ENCODE data around the gene TIPIN.
"Not testable (repeated sequence)": the region's sequence is repeated elsewhere in the genome, so short reads cannot be mapped to it uniquely, and the experiment has no call there.

DNA sequence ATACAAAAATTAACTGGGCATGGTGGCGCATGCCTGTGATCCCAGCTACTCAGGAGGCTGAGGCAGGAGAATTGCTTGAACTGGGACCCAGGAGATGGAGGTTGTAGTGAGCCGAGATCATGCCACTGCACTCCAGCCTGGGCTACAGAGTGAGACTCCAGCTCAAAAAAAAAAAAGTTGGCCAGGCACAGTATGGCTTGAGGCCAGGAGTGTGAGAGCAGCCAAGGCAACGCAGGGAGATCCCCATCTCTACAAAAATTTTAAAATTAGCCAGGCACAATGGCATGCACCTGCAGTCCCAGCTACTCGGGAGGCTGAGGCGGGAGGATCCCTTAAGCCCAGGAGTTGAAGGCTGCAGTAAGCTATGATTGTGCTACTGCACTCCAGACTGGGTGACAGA lies 8.0 kb downstream of the TIPIN start:
- TF ChIP-seq, protein P1, sequence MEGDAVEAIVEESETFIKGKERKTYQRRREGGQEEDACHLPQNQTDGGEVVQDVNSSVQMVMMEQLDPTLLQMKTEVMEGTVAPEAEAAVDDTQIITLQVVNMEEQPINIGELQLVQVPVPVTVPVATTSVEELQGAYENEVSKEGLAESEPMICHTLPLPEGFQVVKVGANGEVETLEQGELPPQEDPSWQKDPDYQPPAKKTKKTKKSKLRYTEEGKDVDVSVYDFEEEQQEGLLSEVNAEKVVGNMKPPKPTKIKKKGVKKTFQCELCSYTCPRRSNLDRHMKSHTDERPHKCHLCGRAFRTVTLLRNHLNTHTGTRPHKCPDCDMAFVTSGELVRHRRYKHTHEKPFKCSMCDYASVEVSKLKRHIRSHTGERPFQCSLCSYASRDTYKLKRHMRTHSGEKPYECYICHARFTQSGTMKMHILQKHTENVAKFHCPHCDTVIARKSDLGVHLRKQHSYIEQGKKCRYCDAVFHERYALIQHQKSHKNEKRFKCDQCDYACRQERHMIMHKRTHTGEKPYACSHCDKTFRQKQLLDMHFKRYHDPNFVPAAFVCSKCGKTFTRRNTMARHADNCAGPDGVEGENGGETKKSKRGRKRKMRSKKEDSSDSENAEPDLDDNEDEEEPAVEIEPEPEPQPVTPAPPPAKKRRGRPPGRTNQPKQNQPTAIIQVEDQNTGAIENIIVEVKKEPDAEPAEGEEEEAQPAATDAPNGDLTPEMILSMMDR (IDR thresholded peaks at IDR 0.05) = not testable (repeated sequence)
- TF ChIP-seq POLR2AphosphoS5 (IDR thresholded peaks at IDR 0.05) = not testable (repeated sequence)

All from prostate gland (tissue), 2 donors.